HUES6 (cell line): ENCODE data around the gene DCAKD.

Experiments used
- H3K27ac ChIP-seq: 2 replicates; pipeline ENCODE4 v1.7.0; 2013; ENCODE audit warnings: low read depth, mild to moderate bottlenecking, low read length, inconsistent platforms
- H3K27me3 ChIP-seq: 2 replicates; pipeline ENCODE4 v1.6.1; 2013; ENCODE audit warnings: low read length; ENCODE audit not compliant: control insufficient read depth, insufficient read depth
- H3K36me3 ChIP-seq: 2 replicates; pipeline ENCODE4 v1.6.1; 2013; ENCODE audit warnings: low read length; ENCODE audit not compliant: control insufficient read depth, insufficient read depth
- H3K4me1 ChIP-seq: 2 replicates; pipeline ENCODE4 v1.6.1; 2013; ENCODE audit warnings: low read length; ENCODE audit not compliant: control insufficient read depth, insufficient read depth
- H3K4me3 ChIP-seq: 2 replicates; pipeline ENCODE4 v1.5.1; 2013; ENCODE audit warnings: low read depth, low read length
- H3K9ac ChIP-seq: one replicate; pipeline ENCODE4 v1.6.1; 2013; ENCODE audit warnings: mild to moderate bottlenecking, low read length
- H3K9me3 ChIP-seq: 2 replicates; pipeline ENCODE4 v1.6.1; 2013; ENCODE audit warnings: low read depth, low read length; ENCODE audit not compliant: control insufficient read depth, insufficient read depth

DCAKD gene

GRCh38 chr17:44981221-44981968 lies 70.0 kb downstream of the DCAKD start:
- Histone ChIP-seq H3K4me1 (peaks cover 19% of the 10 kb centered on the region), H3K9me3 (no peaks in the 10 kb centered on the region), H3K27ac (no peak overlapping the region), H3K4me3 (no peak overlapping the region), H3K27me3 (peaks cover 6% of the 10 kb centered on the region; the same call in 1 of the 2 replicates), H3K9ac (no peak overlapping the region), H3K36me3 (no peaks in the 10 kb centered on the region)

- Histone ChIP-seq H3K27ac (no peak overlapping the region), H3K9me3 (no peaks in the 10 kb centered on the region), H3K36me3 (no peaks in the 10 kb centered on the region), H3K4me1 (peaks cover 19% of the 10 kb centered on the region), H3K4me3 (no peak overlapping the region), H3K9ac (no peak overlapping the region), H3K27me3 (no peaks in the 10 kb centered on the region; the same call in 1 of the 2 replicates)
These were observed 71.9 kb downstream of the DCAKD start for GRCh38 chr17:44979426-44979995.

GRCh38 chr17:44978807-44979206 lies 72.6 kb downstream of the DCAKD start:
- Histone ChIP-seq H3K27me3 (no peaks in the 10 kb centered on the region; the same call in 1 of the 2 replicates), H3K36me3 (no peaks in the 10 kb centered on the region), H3K4me1 (peaks cover 19% of the 10 kb centered on the region), H3K4me3 (no peak overlapping the region), H3K27ac (no peak overlapping the region), H3K9ac (no peak overlapping the region), H3K9me3 (no peaks in the 10 kb centered on the region)

- H3K27me3 ChIP-seq, result no peaks in the 10 kb centered on the region; the same call in 1 of the 2 replicates
These were observed 73.5 kb downstream of the DCAKD start for GRCh38 chr17:44977814-44978550.

GRCh38 chr17:44977065-44977464 lies 74.4 kb downstream of the DCAKD start:
- no peaks in the 10 kb centered on the region for H3K36me3 ChIP-seq
- H3K9ac ChIP-seq, result no peak overlapping the region
- no peak overlapping the region for H3K27ac ChIP-seq
- peaks cover 23% of the 10 kb centered on the region for H3K4me1 ChIP-seq
- H3K4me3 ChIP-seq, result no peak overlapping the region
- peaks cover 2% of the 10 kb centered on the region; the same call in 1 of the 2 replicates for H3K27me3 ChIP-seq
- no peaks in the 10 kb centered on the region for H3K9me3 ChIP-seq

More at GRCh38 chr17:44977814-44978550, 73.5 kb downstream of the DCAKD start:
- H3K9ac ChIP-seq, result no peak overlapping the region
- H3K36me3 ChIP-seq, result no peaks in the 10 kb centered on the region
- peaks cover 19% of the 10 kb centered on the region for H3K4me1 ChIP-seq
- no peaks in the 10 kb centered on the region for H3K9me3 ChIP-seq
- no peak overlapping the region for H3K27ac ChIP-seq
- H3K4me3 ChIP-seq, result no peak overlapping the region

- Histone ChIP-seq H3K4me3 (no peak overlapping the region), H3K9me3 (no peaks in the 10 kb centered on the region), H3K27ac (no peak overlapping the region), H3K27me3 (peaks cover 6% of the 10 kb centered on the region), H3K4me1 (peaks cover 32% of the 10 kb centered on the region), H3K36me3 (no peaks in the 10 kb centered on the region), H3K9ac (no peak overlapping the region)
These were observed 75.2 kb downstream of the DCAKD start for GRCh38 chr17:44976206-44976605.
